B cell (primary cell): ENCODE data around the gene ITGB1. TPM values are rescaled to one million over a fixed set of nuclear protein-coding genes. Genes with fewer than 3 reads are reported as not detected.

Source experiments
- ATAC-seq: fragments of 200-7000 bp; cut with Tn5 transposase; one replicate; pipeline ENCODE4 v1.10.0; 2021; ENCODE audit warnings: low read depth, mild to moderate bottlenecking, moderate number of reproducible peaks, moderate library complexity
- CTCF ChIA-PET: fragments of 350-600 bp; sonication (Branson Sonifier 250); formaldehyde crosslinking; loops from one replicate; lab custom pipeline; 2021; ENCODE audit warnings: antibody characterized with exemption, inconsistent platforms; lab: Charles Lee
- POLR2A ChIA-PET: fragments of 350-600 bp; sonication (Branson Sonifier 250); formaldehyde crosslinking; loops from one replicate; lab custom pipeline; 2021; ENCODE audit warnings: antibody characterized with exemption; lab: Charles Lee
- DNase-seq: peaks from one replicate; pipeline ENCODE4 v3.0.0; 2013
- H2AFZ ChIP-seq: 2 replicates; pipeline ENCODE4 v1.6.1; 2012; ENCODE audit warnings: mild to moderate bottlenecking, low read depth, low read length; ENCODE audit not compliant: insufficient read depth, poor library complexity, severe bottlenecking
- H3K27ac ChIP-seq, 2 donors: 1 replicate in 1 of 2; 2 replicates in 1 of 2; pipeline ENCODE4 v1.5.1; 2012 to 2013; ENCODE audit warnings: low read length in 2 of 2, mild to moderate bottlenecking in 2 of 2, moderate library complexity in 1 of 2
- H3K27me3 ChIP-seq, 4 experiments: fragments of 200-600 bp in 1 of 4; sonication (generic) in 1 of 4; replicated peaks in 1 of 4; 1 replicate in 2 of 4; 2 replicates in 2 of 4; pipeline versions ENCODE4 v1.6.1 to v1.7.0; 2013 to 2016; ENCODE audit warnings: low read length in 3 of 4, mild to moderate bottlenecking in 2 of 4, mixed read lengths in 1 of 4, moderate library complexity in 1 of 4; ENCODE audit not compliant: insufficient read depth in 4 of 4, control insufficient read depth in 3 of 4; ENCODE audit errors: control extremely low read depth in 1 of 4
- H3K36me3 ChIP-seq, 2 experiments: replicated peaks in 1 of 2; 1 replicate in 1 of 2; 2 replicates in 1 of 2; pipeline versions ENCODE4 v1.6.1 to v1.7.1; 2013; ENCODE audit warnings: low read length in 1 of 2; ENCODE audit not compliant: insufficient read depth in 2 of 2, control insufficient read depth in 1 of 2; ENCODE audit errors: control extremely low read depth in 1 of 2, extremely low read depth in 1 of 2
- H3K4me1 ChIP-seq, 2 donors: fragments of 200-600 bp in 1 of 2; sonication (generic) in 1 of 2; 1 replicate in 1 of 2; 2 replicates in 1 of 2; pipeline versions ENCODE4 v1.5.1 to v1.6.1; 2013 to 2017; ENCODE audit warnings: low read length in 2 of 2; ENCODE audit not compliant: control insufficient read depth in 2 of 2, insufficient read depth in 2 of 2
- H3K4me2 ChIP-seq: replicated peaks from 2 replicates; pipeline ENCODE3; 2012; ENCODE audit warnings: mild to moderate bottlenecking, low read depth, low read length; ENCODE audit not compliant: poor library complexity, severe bottlenecking
- H3K4me3 ChIP-seq, 5 experiments: fragments of 200-600 bp in 1 of 5; sonication (generic) in 1 of 5; 1 replicate in 3 of 5; 2 replicates in 2 of 5; pipeline versions ENCODE4 v1.5.1 to v1.7.0; 2011 to 2016; ENCODE audit warnings: low read length in 4 of 5, mild to moderate bottlenecking in 4 of 5, low read depth in 2 of 5, control low read depth in 1 of 5, moderate library complexity in 1 of 5; ENCODE audit not compliant: insufficient read depth in 1 of 5; ENCODE audit errors: control extremely low read depth in 1 of 5, extremely low read depth in 1 of 5
- H3K79me2 ChIP-seq: fragments of 200-600 bp; sonication (generic); one replicate; pipeline ENCODE4 v1.6.0; 2016; ENCODE audit warnings: low read length; ENCODE audit not compliant: control insufficient read depth, insufficient read depth
- H3K9ac ChIP-seq: fragments of 200-600 bp; sonication (generic); 2 replicates; pipeline ENCODE4 v1.6.1; 2017; ENCODE audit warnings: mild to moderate bottlenecking, low read length, moderate library complexity
- H3K9me3 ChIP-seq, 3 donors: one replicate each; pipeline versions ENCODE4 v1.6.1 to v1.7.1; 2013; ENCODE audit warnings: low read length in 2 of 3; ENCODE audit not compliant: control insufficient read depth in 2 of 3, insufficient read depth in 1 of 3; ENCODE audit errors: control extremely low read depth in 1 of 3
- H4K20me1 ChIP-seq: 2 replicates; pipeline ENCODE4 v1.6.0; 2012; ENCODE audit warnings: mild to moderate bottlenecking, low read length; ENCODE audit not compliant: insufficient read depth, control insufficient read depth, poor library complexity, severe bottlenecking
- H3K27ac Mint-ChIP-seq: one replicate; pipeline ENCODE4 v1.8.0; 2021; ENCODE audit warnings: mixed read lengths
- H3K27me3 Mint-ChIP-seq: one replicate; pipeline ENCODE4 v1.8.0; 2021; ENCODE audit warnings: mixed read lengths
- H3K4me1 Mint-ChIP-seq: one replicate; pipeline ENCODE4 v1.8.0; 2021; ENCODE audit warnings: mixed read lengths
- H3K4me3 Mint-ChIP-seq: one replicate; pipeline ENCODE4 v1.8.0; 2021; ENCODE audit warnings: mixed read lengths
- H3K9me3 Mint-ChIP-seq: one replicate; pipeline ENCODE4 v1.8.0; 2022; ENCODE audit warnings: mixed read lengths; ENCODE audit not compliant: insufficient read depth
- EZH2 ChIP-seq: IDR thresholded peaks from 2 replicates; pipeline ENCODE4 v1.6.1; 2012; ENCODE audit warnings: borderline replicate concordance, low read depth, mild to moderate bottlenecking, moderate library complexity, low read length; ENCODE audit not compliant: insufficient read depth, poor library complexity, severe bottlenecking
- WGBS: methylation state at CpG from one replicate; pipeline ENCODE4 v1.1.5; 2013; ENCODE audit warnings: missing lambda C conversion rate; ENCODE audit not compliant: insufficient coverage; 5-methylcytosine and 5-hydroxymethylcytosine counted together
- intact Hi-C: fragments of 100-400 bp; cut with micrococcal nuclease; formaldehyde crosslinking; loops from one replicate; pipeline ENCODE4 v1.10.0; 2022
- polyA plus RNA-seq: library from polyadenylated mRNA; depleted of rRNA; stranded (reverse); fragments of >200 nt; gene quantifications from 2 replicates; pipeline ENCODE4 v1.2.3, GENCODE V29; 2012
- total RNA-seq, 2 donors: library from RNA; stranded (reverse); fragments of 120-200 nt in 1 of 2; gene quantifications; 1 replicate in 1 of 2; 2 replicates in 1 of 2; pipeline versions ENCODE4 v1.2.3 to v1.2.4, GENCODE V29; 2013 to 2022
- TF ChIP-seq, protein P1 (sequence below): fragments of 200-600 bp; IDR thresholded peaks from one replicate; pipeline ENCODE4 v1.8.0; 2022; ENCODE audit warnings: antibody characterized with exemption, mild to moderate bottlenecking

The ITGB1 gene
- total and polyA plus RNA-seq, 2 donors (not counting 1 experiment from before 2014, with no cell fraction given), result 30.8 to 128 TPM

DNA sequence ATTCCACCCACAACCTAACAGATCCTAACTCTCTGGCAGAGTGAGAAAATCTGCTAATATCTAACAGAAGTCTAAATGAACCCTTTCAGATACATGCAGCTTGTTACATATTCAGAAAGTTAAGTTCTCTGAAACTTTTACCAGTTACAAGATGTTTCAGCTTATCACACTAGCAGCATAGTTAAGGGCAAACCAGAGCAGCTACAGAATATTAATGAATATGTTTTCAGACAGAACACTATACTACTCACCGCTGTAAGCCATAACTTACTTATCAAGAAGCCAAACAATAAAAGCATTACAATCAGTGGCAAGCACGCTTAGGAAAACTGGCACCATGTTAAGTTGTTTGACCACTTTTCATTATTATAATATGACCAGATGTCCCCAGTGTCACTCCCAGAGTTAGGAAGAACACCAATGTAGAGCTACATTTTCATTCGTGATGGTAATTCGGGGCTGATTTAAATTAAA, 2.7 kb downstream of the ITGB1 start:
- TF ChIP-seq, protein P1, sequence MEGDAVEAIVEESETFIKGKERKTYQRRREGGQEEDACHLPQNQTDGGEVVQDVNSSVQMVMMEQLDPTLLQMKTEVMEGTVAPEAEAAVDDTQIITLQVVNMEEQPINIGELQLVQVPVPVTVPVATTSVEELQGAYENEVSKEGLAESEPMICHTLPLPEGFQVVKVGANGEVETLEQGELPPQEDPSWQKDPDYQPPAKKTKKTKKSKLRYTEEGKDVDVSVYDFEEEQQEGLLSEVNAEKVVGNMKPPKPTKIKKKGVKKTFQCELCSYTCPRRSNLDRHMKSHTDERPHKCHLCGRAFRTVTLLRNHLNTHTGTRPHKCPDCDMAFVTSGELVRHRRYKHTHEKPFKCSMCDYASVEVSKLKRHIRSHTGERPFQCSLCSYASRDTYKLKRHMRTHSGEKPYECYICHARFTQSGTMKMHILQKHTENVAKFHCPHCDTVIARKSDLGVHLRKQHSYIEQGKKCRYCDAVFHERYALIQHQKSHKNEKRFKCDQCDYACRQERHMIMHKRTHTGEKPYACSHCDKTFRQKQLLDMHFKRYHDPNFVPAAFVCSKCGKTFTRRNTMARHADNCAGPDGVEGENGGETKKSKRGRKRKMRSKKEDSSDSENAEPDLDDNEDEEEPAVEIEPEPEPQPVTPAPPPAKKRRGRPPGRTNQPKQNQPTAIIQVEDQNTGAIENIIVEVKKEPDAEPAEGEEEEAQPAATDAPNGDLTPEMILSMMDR, result no peak
- TF ChIP-seq EZH2, result no peak
- Histone ChIP-seq H3K27me3 (no peaks in the 10 kb centered on the region), H3K9me3 (no peaks in the 10 kb centered on the region), H3K4me3 (peak overlapping the region in 4 of 5 experiments; percentile 11 to 95 (median 59)), H3K4me1 (peaks cover 18 to 24% of the 10 kb centered on the region in 2 donors), H3K27ac (no peak overlapping the region), H2AFZ (no peak overlapping the region), H4K20me1 (peaks cover 12% of the 10 kb centered on the region), H3K79me2 (peaks cover 57% of the 10 kb centered on the region), H3K36me3 (no peaks in the 10 kb centered on the region), H3K9ac (peak overlapping the region; percentile 91), H3K4me2 (peak overlapping the region; percentile 3)
- Mint-ChIP-seq H3K27ac (peak overlapping the region; percentile 8), H3K4me3 (peak overlapping the region; percentile 63), H3K27me3 (no peaks in the 10 kb centered on the region), H3K4me1 (peaks cover 70% of the 10 kb centered on the region), H3K9me3 (no peaks in the 10 kb centered on the region)
- DNase-seq (no peak), ATAC-seq (no peak)
- POLR2A ChIA-PET, result interaction anchor here (0.5 kb wide), 1 partner anchor 116 kb away, joined by 7 read pairs; no protein-coding TSS in a partner anchor
- intact Hi-C loops, result loop anchor here (2.0 to 10.0 kb wide), 4 partner anchors 15 to 578 kb away; no protein-coding TSS in a partner anchor
- CTCF ChIA-PET, result interaction anchor here (0.6 to 1.8 kb wide), 3 partner anchors 9 to 54 kb away, joined by 5 to 7 read pairs (median 7); no protein-coding TSS in a partner anchor
- no CpG with 5 or more reads among the region's 4 CpGs for WGBS

DNA sequence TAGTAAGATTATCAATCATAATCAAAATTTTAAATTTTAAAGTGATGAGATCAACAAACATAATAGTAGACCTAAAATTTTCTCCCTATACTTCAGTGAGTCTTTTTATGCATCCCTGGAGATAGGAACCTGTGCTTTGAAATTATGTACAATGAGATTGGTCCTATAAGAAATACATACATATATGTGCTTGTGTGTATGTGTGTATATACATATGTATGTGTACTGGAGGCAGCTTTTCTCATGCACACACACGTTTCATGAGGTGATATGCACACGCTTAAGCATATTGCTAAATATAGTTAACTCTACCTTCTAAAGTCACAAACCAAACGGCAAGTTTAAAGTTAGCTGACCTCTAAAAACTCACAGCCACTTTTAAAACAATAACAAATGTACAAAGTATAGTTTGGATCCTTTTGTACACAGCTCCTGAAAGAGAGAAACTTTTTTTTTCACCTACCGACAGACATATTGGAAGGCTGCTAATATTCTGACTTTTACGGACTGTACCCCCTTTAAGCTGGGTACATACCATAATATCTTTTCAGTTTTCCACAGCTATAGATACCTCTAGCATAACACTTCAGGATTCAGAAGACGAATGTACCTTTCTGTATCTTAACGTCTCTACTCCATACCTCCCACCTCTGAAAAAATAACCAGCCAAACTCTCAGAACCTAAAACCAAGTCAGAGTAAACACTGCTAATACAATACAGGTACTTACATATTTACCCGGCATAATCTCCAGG, 3.3 kb downstream of the ITGB1 start:
- Histone ChIP-seq H3K9me3 (no peaks in the 10 kb centered on the region), H3K79me2 (peaks cover 63% of the 10 kb centered on the region), H3K4me1 (peaks cover 16 to 20% of the 10 kb centered on the region in 2 donors), H4K20me1 (peaks cover 12% of the 10 kb centered on the region), H3K27ac (no peak overlapping the region), H3K9ac (peak overlapping the region; percentile 91), H2AFZ (no peak overlapping the region), H3K36me3 (no peaks in the 10 kb centered on the region), H3K27me3 (no peaks in the 10 kb centered on the region), H3K4me3 (peak overlapping the region in 4 of 5 experiments; percentile 11 to 95 (median 59)), H3K4me2 (peak overlapping the region; percentile 3)
- ATAC-seq, result no peak
- CTCF ChIA-PET, result interaction anchor here (1.1 to 1.8 kb wide), 4 partner anchors 10 to 611 kb away, joined by 3 to 7 read pairs (median 5); no protein-coding TSS in a partner anchor
- peak overlapping the region; percentile 8 for H3K27ac Mint-ChIP-seq
- H3K27me3 Mint-ChIP-seq, result no peaks in the 10 kb centered on the region
- H3K9me3 Mint-ChIP-seq, result no peaks in the 10 kb centered on the region
- intact Hi-C loops, result loop anchor here (2.0 to 10.0 kb wide), 4 partner anchors 16 to 577 kb away; no protein-coding TSS in a partner anchor
- 88% methylated on average over 5 of the region's 8 CpGs for WGBS
- POLR2A ChIA-PET, result interaction anchor here (0.6 kb wide), 1 partner anchor 18 kb away, joined by 3 read pairs; no protein-coding TSS in a partner anchor
- TF ChIP-seq, protein P1, result no peak
- no peak for TF ChIP-seq EZH2
- peak overlapping the region; percentile 63 for H3K4me3 Mint-ChIP-seq
- peaks cover 69% of the 10 kb centered on the region for H3K4me1 Mint-ChIP-seq
- no peak for DNase-seq
